Activated naive CD4-positive, alpha-beta T cell treated with anti-CD3 and anti-CD28 coated beads for 36 hours (primary cell): ENCODE results near the gene SKAP1. TPM values are rescaled to one million over a fixed set of nuclear protein-coding genes. Genes with fewer than 3 reads are reported as not detected.

ENCODE experiments used
- CTCF ChIA-PET: fragments of 350-600 bp; sonication (Branson Sonifier 250); formaldehyde crosslinking; loops from one replicate; lab custom pipeline; 2021; ENCODE audit warnings: antibody characterized with exemption; lab: Charles Lee
- DNase-seq: peaks from one replicate; pipeline ENCODE4 v3.0.0-alpha.2; 2020
- H3K27ac Mint-ChIP-seq: one replicate; pipeline ENCODE4 v1.8.0; 2021; ENCODE audit warnings: mild to moderate bottlenecking, mixed read lengths
- H3K27me3 Mint-ChIP-seq: one replicate; pipeline ENCODE4 v1.8.0; 2021; ENCODE audit warnings: low read depth, mixed read lengths
- H3K36me3 Mint-ChIP-seq: one replicate; pipeline ENCODE4 v1.8.0; 2021; ENCODE audit warnings: low read depth, mixed read lengths
- H3K4me1 Mint-ChIP-seq: one replicate; pipeline ENCODE4 v1.8.0; 2021; ENCODE audit warnings: low read depth, mixed read lengths
- H3K4me3 Mint-ChIP-seq: one replicate; pipeline ENCODE4 v1.8.0; 2021; ENCODE audit warnings: mild to moderate bottlenecking, moderate library complexity, mixed read lengths
- H3K9me3 Mint-ChIP-seq: one replicate; pipeline ENCODE4 v1.8.0; 2021; ENCODE audit warnings: mixed read lengths
- intact Hi-C: fragments of 100-400 bp; cut with micrococcal nuclease; formaldehyde crosslinking; loops from one replicate; pipeline ENCODE4 v1.15.1; 2023
- total RNA-seq, 2 experiments: library from RNA; stranded (reverse); gene quantifications; one replicate each; pipeline ENCODE4 v1.2.3, GENCODE V29; 2021

SKAP1 gene
- total RNA-seq, 2 experiments from 2014 or later = 60.3 to 60.5 TPM

GRCh38 chr17:48111937-48112241 is 318.1 kb downstream of the SKAP1 start:
- peak overlapping the region; percentile 44 for H3K4me3 Mint-ChIP-seq
- peaks cover 54% of the 10 kb centered on the region for H3K4me1 Mint-ChIP-seq
- H3K27ac Mint-ChIP-seq = peak overlapping the region; percentile 94
- peaks cover 11% of the 10 kb centered on the region for H3K36me3 Mint-ChIP-seq
- CTCF ChIA-PET = interaction anchor here (0.6 to 3.1 kb wide), 7 partner anchors 17 to 451 kb away, joined by 3 to 14 read pairs (median 4); no protein-coding TSS in a partner anchor
- no peak for DNase-seq
- H3K9me3 Mint-ChIP-seq = no peaks in the 10 kb centered on the region
- H3K27me3 Mint-ChIP-seq = no peaks in the 10 kb centered on the region
- intact Hi-C loops = loop anchor here (2.0 to 5.0 kb wide), 3 partner anchors 19 to 315 kb away; no protein-coding TSS in a partner anchor

- H3K36me3 Mint-ChIP-seq = peaks cover 11% of the 10 kb centered on the region
- DNase-seq = no peak
- no peaks in the 10 kb centered on the region for H3K9me3 Mint-ChIP-seq
- H3K4me3 Mint-ChIP-seq = no peak overlapping the region
- H3K4me1 Mint-ChIP-seq = peaks cover 57% of the 10 kb centered on the region
- H3K27ac Mint-ChIP-seq = peak overlapping the region; percentile 94
- CTCF ChIA-PET = interaction anchor here (0.7 kb wide), 1 partner anchor 28 kb away, joined by 5 read pairs; no protein-coding TSS in a partner anchor
- no peaks in the 10 kb centered on the region for H3K27me3 Mint-ChIP-seq
- intact Hi-C loops = loop anchor here (5.0 kb wide), 1 partner anchor 317 kb away; no protein-coding TSS in a partner anchor
Observed at GRCh38 chr17:48110761-48111160, 319.3 kb downstream of the SKAP1 start.

- H3K36me3 Mint-ChIP-seq = peaks cover 2% of the 10 kb centered on the region
- H3K9me3 Mint-ChIP-seq = peaks cover 5% of the 10 kb centered on the region
- intact Hi-C loops = loop anchor here (1.0 to 10.0 kb wide), 4 partner anchors 59 to 1087 kb away; partner anchors contain the start of genes NFE2L1, SCRN2 and SP2
- H3K4me3 Mint-ChIP-seq = peak within 1 kb of the TSS; percentile 97
- no peaks in the 10 kb centered on the region for H3K27me3 Mint-ChIP-seq
- peaks cover 56% of the 10 kb centered on the region for H3K4me1 Mint-ChIP-seq
- CTCF ChIA-PET = interaction anchor here (0.7 to 1.6 kb wide), 7 partner anchors 11 to 137 kb away, joined by 3 to 10 read pairs (median 4); partner anchors contain the start of gene CDK5RAP3
- DNase-seq = peak; percentile 96
- H3K27ac Mint-ChIP-seq = peak within 1 kb of the TSS; percentile 93
Observed at GRCh38 chr17:48107137-48108055, 322.6 kb downstream of the SKAP1 start, which contains the start of gene SNX11. Gene SNX11 (plus strand): TSS chr17:48107766. CDS start chr17:48112044, 4,278 bp downstream.

GRCh38 chr17:48106802-48107136 is 323.2 kb downstream of the SKAP1 start:
- peaks cover 53% of the 10 kb centered on the region for H3K4me1 Mint-ChIP-seq

GRCh38 chr17:48104440-48104839 is 325.6 kb downstream of the SKAP1 start:
- DNase-seq = no peak
- CTCF ChIA-PET = interaction anchor here (1.1 kb wide), 1 partner anchor 157 kb away, joined by 5 read pairs; no protein-coding TSS in a partner anchor
- Mint-ChIP-seq H3K4me1 (peaks cover 46% of the 10 kb centered on the region), H3K27me3 (no peaks in the 10 kb centered on the region), H3K9me3 (peaks cover 6% of the 10 kb centered on the region), H3K4me3 (no peak overlapping the region), H3K36me3 (no peaks in the 10 kb centered on the region), H3K27ac (no peak overlapping the region)
- intact Hi-C loops = loop anchor here (5.0 to 10.0 kb wide), 3 partner anchors 260 to 1090 kb away; partner anchors contain the start of genes ATP5MC1 and SCRN2

More at GRCh38 chr17:48106802-48107136, 323.2 kb downstream of the SKAP1 start:
- no peaks in the 10 kb centered on the region for H3K27me3 Mint-ChIP-seq
- peak overlapping the region; percentile 97 for H3K4me3 Mint-ChIP-seq
- no peak overlapping the region for H3K27ac Mint-ChIP-seq
- H3K9me3 Mint-ChIP-seq = peaks cover 6% of the 10 kb centered on the region
- CTCF ChIA-PET = interaction anchor here (0.6 to 1.4 kb wide), 3 partner anchors 20 to 82 kb away, joined by 3 to 4 read pairs (median 4); no protein-coding TSS in a partner anchor
- no peak for DNase-seq
- intact Hi-C loops = loop anchor here (1.0 to 10.0 kb wide), 4 partner anchors 58 to 1088 kb away; partner anchors contain the start of genes NFE2L1, SCRN2 and SP2
- no peaks in the 10 kb centered on the region for H3K36me3 Mint-ChIP-seq

- no peak overlapping the region for H3K27ac Mint-ChIP-seq
- CTCF ChIA-PET = interaction anchor here (0.6 to 1.1 kb wide), 2 partner anchors 26 to 30 kb away, joined by 3 to 4 read pairs; no protein-coding TSS in a partner anchor
- peak; percentile 63 for DNase-seq
- intact Hi-C loops = loop anchor here (5.0 to 10.0 kb wide), 3 partner anchors 258 to 1092 kb away; partner anchors contain the start of genes ATP5MC1 and SCRN2
- no peaks in the 10 kb centered on the region for H3K36me3 Mint-ChIP-seq
- peaks cover 6% of the 10 kb centered on the region for H3K9me3 Mint-ChIP-seq
- H3K4me3 Mint-ChIP-seq = peak overlapping the region; percentile 50
- no peaks in the 10 kb centered on the region for H3K27me3 Mint-ChIP-seq
- peaks cover 37% of the 10 kb centered on the region for H3K4me1 Mint-ChIP-seq
Observed at GRCh38 chr17:48102798-48103715, 327.0 kb downstream of the SKAP1 start.

- CTCF ChIA-PET = interaction anchor here (0.6 to 0.8 kb wide), 2 partner anchors 27 to 29 kb away, joined by 3 read pairs; no protein-coding TSS in a partner anchor
- DNase-seq = no peak
- Mint-ChIP-seq H3K4me3 (peak overlapping the region; percentile 97), H3K9me3 (peaks cover 6% of the 10 kb centered on the region), H3K4me1 (peaks cover 35% of the 10 kb centered on the region), H3K27me3 (no peaks in the 10 kb centered on the region), H3K27ac (peak overlapping the region; percentile 81), H3K36me3 (no peaks in the 10 kb centered on the region)
- intact Hi-C loops = loop anchor here (5.0 to 10.0 kb wide), 3 partner anchors 257 to 1093 kb away; partner anchors contain the start of genes ATP5MC1 and SCRN2
Observed at GRCh38 chr17:48102043-48102750, 327.8 kb downstream of the SKAP1 start.

GRCh38 chr17:48101012-48101720 is 328.8 kb downstream of the SKAP1 start, which contains the start of gene CBX1:
Gene CBX1 (minus strand): TSS chr17:48101478. CDS start chr17:48077004, 24,474 bp downstream.
- Mint-ChIP-seq H3K4me1 (peaks cover 34% of the 10 kb centered on the region), H3K36me3 (no peaks in the 10 kb centered on the region), H3K9me3 (peaks cover 6% of the 10 kb centered on the region), H3K27ac (peak within 1 kb of the TSS; percentile 81), H3K4me3 (peak within 1 kb of the TSS; percentile 97), H3K27me3 (no peaks in the 10 kb centered on the region)
- CTCF ChIA-PET = interaction anchor here (0.7 to 0.8 kb wide), 2 partner anchors 12 to 30 kb away, joined by 3 read pairs; no protein-coding TSS in a partner anchor
- DNase-seq = peak; percentile 95
- intact Hi-C loops = loop anchor here (1.0 to 10.0 kb wide), 5 partner anchors 53 to 1094 kb away; partner anchors contain the start of genes ATP5MC1, NFE2L1 and SCRN2

GRCh38 chr17:48100591-48101011 is 329.4 kb downstream of the SKAP1 start:
- intact Hi-C loops = loop anchor here (1.0 to 10.0 kb wide), 5 partner anchors 52 to 1094 kb away; partner anchors contain the start of genes ATP5MC1, NFE2L1 and SCRN2
- Mint-ChIP-seq H3K9me3 (peaks cover 6% of the 10 kb centered on the region), H3K27ac (peak overlapping the region; percentile 50), H3K4me3 (peak overlapping the region; percentile 97), H3K4me1 (peaks cover 40% of the 10 kb centered on the region), H3K27me3 (no peaks in the 10 kb centered on the region), H3K36me3 (peaks cover under 1% of the 10 kb centered on the region)
- no peak for DNase-seq
- CTCF ChIA-PET = interaction anchor here (0.7 kb wide), 1 partner anchor 12 kb away, joined by 3 read pairs; no protein-coding TSS in a partner anchor

GRCh38 chr17:48100160-48100559 is 329.9 kb downstream of the SKAP1 start:
- intact Hi-C loops = loop anchor here (2.0 to 10.0 kb wide), 4 partner anchors 75 to 1095 kb away; partner anchors contain the start of genes ATP5MC1 and SCRN2

More at GRCh38 chr17:48100160-48100559, 329.9 kb downstream of the SKAP1 start:
- Mint-ChIP-seq H3K27me3 (no peaks in the 10 kb centered on the region), H3K36me3 (peaks cover 3% of the 10 kb centered on the region), H3K4me1 (peaks cover 42% of the 10 kb centered on the region), H3K9me3 (peaks cover 6% of the 10 kb centered on the region), H3K4me3 (peak overlapping the region; percentile 97), H3K27ac (no peak overlapping the region)
- no peak for DNase-seq
- CTCF ChIA-PET = interaction anchor here (3.8 kb wide), 1 partner anchor 75 kb away, joined by 15 read pairs; no protein-coding TSS in a partner anchor
